ENCODE data around the gene CCDC24. TPM values are rescaled to one million over a fixed set of nuclear protein-coding genes. Genes with fewer than 3 reads are reported as not detected.

CCDC24 gene
- polyA plus RNA-seq, 4 donors: 5.8 to 35.1 (median 24.2) TPM

GRCh38 chr1:44014365-44015104 lies 23.1 kb downstream of the CCDC24 start:
- Histone ChIP-seq H3K27me3 (ENCODE audit: control insufficient read depth in 3 of 3, insufficient read depth in 3 of 3, low read length in 3 of 3) (no peaks in the 10 kb centered on the region), H3K9me3 (ENCODE audit: control insufficient read depth in 2 of 2, insufficient read depth in 1 of 2, low read depth in 1 of 2, low read length in 1 of 2) (no peaks in the 10 kb centered on the region), H3K27ac (ENCODE audit: low read depth in 1 of 3, low read length in 2 of 3) (no peak overlapping the region), H3K4me3 (ENCODE audit: low read depth in 1 of 3, low read length in 3 of 3) (no peak overlapping the region), H3K4me1 (ENCODE audit: control insufficient read depth in 3 of 3, insufficient read depth in 2 of 3, low read depth in 1 of 3, low read length in 2 of 3) (peaks cover 0 to 25% (median 0%) of the 10 kb centered on the region in 3 donors), H3K36me3 (ENCODE audit: control insufficient read depth in 3 of 3, insufficient read depth in 2 of 3, low read depth in 1 of 3, low read length in 3 of 3) (peaks cover 0 to 4% (median 0%) of the 10 kb centered on the region in 3 donors)
- no peak for FAIRE-seq
- peak in 1 of 2 donors; percentile 10 for DNase-seq
- 63 to 71% (median 68%) methylated on average over 8 of the region's 8 CpGs for WGBS, 3 donors

- Histone ChIP-seq H3K36me3 (ENCODE audit: control insufficient read depth in 3 of 3, insufficient read depth in 2 of 3, low read depth in 1 of 3, low read length in 3 of 3) (peaks cover 0 to 2% (median 0%) of the 10 kb centered on the region in 3 donors), H3K4me1 (ENCODE audit: control insufficient read depth in 3 of 3, insufficient read depth in 2 of 3, low read depth in 1 of 3, low read length in 2 of 3) (peaks cover 0 to 25% (median 0%) of the 10 kb centered on the region in 3 donors), H3K27ac (ENCODE audit: low read depth in 1 of 3, low read length in 2 of 3) (no peak overlapping the region), H3K4me3 (ENCODE audit: low read depth in 1 of 3, low read length in 3 of 3) (no peak overlapping the region), H3K9me3 (ENCODE audit: control insufficient read depth in 2 of 2, insufficient read depth in 1 of 2, low read depth in 1 of 2, low read length in 1 of 2) (no peaks in the 10 kb centered on the region), H3K27me3 (ENCODE audit: control insufficient read depth in 3 of 3, insufficient read depth in 3 of 3, low read length in 3 of 3) (no peaks in the 10 kb centered on the region)
- no peak for DNase-seq
- no peak for FAIRE-seq
- WGBS, 3 donors: 69 to 92% (median 84%) methylated on average over 3 of the region's 3 CpGs
Measured at GRCh38 chr1:44015206-44015605, 23.8 kb downstream of the CCDC24 start.

GRCh38 chr1:44016041-44016889 lies 24.9 kb downstream of the CCDC24 start:
- FAIRE-seq (no peak), DNase-seq (no peak)
- Histone ChIP-seq H3K27me3 (ENCODE audit: control insufficient read depth in 3 of 3, insufficient read depth in 3 of 3, low read length in 3 of 3) (no peaks in the 10 kb centered on the region), H3K27ac (ENCODE audit: low read depth in 1 of 3, low read length in 2 of 3) (no peak overlapping the region), H3K4me1 (ENCODE audit: control insufficient read depth in 3 of 3, insufficient read depth in 2 of 3, low read depth in 1 of 3, low read length in 2 of 3) (peaks cover 0 to 23% (median 0%) of the 10 kb centered on the region in 3 donors), H3K36me3 (ENCODE audit: control insufficient read depth in 3 of 3, insufficient read depth in 2 of 3, low read depth in 1 of 3, low read length in 3 of 3) (peaks cover 0 to 2% (median 0%) of the 10 kb centered on the region in 3 donors), H3K9me3 (ENCODE audit: control insufficient read depth in 2 of 2, insufficient read depth in 1 of 2, low read depth in 1 of 2, low read length in 1 of 2) (no peaks in the 10 kb centered on the region), H3K4me3 (ENCODE audit: low read depth in 1 of 3, low read length in 3 of 3) (no peak overlapping the region)
- WGBS, 3 donors: 86 to 90% (median 87%) methylated on average over 16 to 20 of the region's 20 CpGs

GRCh38 chr1:44016890-44017400 lies 25.5 kb downstream of the CCDC24 start:
- no peaks in the 10 kb centered on the region for H3K27me3 ChIP-seq (ENCODE audit: control insufficient read depth in 3 of 3, insufficient read depth in 3 of 3, low read length in 3 of 3)
- peaks cover 0 to 3% (median 0%) of the 10 kb centered on the region in 3 donors for H3K36me3 ChIP-seq (ENCODE audit: control insufficient read depth in 3 of 3, insufficient read depth in 2 of 3, low read depth in 1 of 3, low read length in 3 of 3)
- H3K4me1 ChIP-seq (ENCODE audit: control insufficient read depth in 3 of 3, insufficient read depth in 2 of 3, low read depth in 1 of 3, low read length in 2 of 3): peaks cover 0 to 22% (median 0%) of the 10 kb centered on the region in 3 donors
- FAIRE-seq: no peak
- 89 to 91% (median 90%) methylated on average over 20 of the region's 20 CpGs for WGBS, 3 donors
- H3K27ac ChIP-seq (ENCODE audit: low read depth in 1 of 3, low read length in 2 of 3): no peak overlapping the region
- no peak overlapping the region for H3K4me3 ChIP-seq (ENCODE audit: low read depth in 1 of 3, low read length in 3 of 3)
- H3K9me3 ChIP-seq (ENCODE audit: control insufficient read depth in 2 of 2, insufficient read depth in 1 of 2, low read depth in 1 of 2, low read length in 1 of 2): no peaks in the 10 kb centered on the region
- no peak for DNase-seq

GRCh38 chr1:44019466-44019948 lies 28.1 kb downstream of the CCDC24 start:
- no peak overlapping the region for H3K4me3 ChIP-seq (ENCODE audit: low read depth in 1 of 3, low read length in 3 of 3)
- no peaks in the 10 kb centered on the region for H3K27me3 ChIP-seq (ENCODE audit: control insufficient read depth in 3 of 3, insufficient read depth in 3 of 3, low read length in 3 of 3)
- no peak overlapping the region for H3K27ac ChIP-seq (ENCODE audit: low read depth in 1 of 3, low read length in 2 of 3)
- no peak for FAIRE-seq
- H3K9me3 ChIP-seq (ENCODE audit: control insufficient read depth in 2 of 2, insufficient read depth in 1 of 2, low read depth in 1 of 2, low read length in 1 of 2): no peaks in the 10 kb centered on the region
- peaks cover 0 to 14% (median 0%) of the 10 kb centered on the region in 3 donors for H3K4me1 ChIP-seq (ENCODE audit: control insufficient read depth in 3 of 3, insufficient read depth in 2 of 3, low read depth in 1 of 3, low read length in 2 of 3)
- WGBS, 3 donors: 79 to 94% (median 87%) methylated on average over 13 of the region's 13 CpGs
- peaks cover 0 to 10% (median 0%) of the 10 kb centered on the region in 3 donors for H3K36me3 ChIP-seq (ENCODE audit: control insufficient read depth in 3 of 3, insufficient read depth in 2 of 3, low read depth in 1 of 3, low read length in 3 of 3)
- DNase-seq: no peak

- DNase-seq: no peak
- WGBS, 3 donors: 78 to 86% (median 85%) methylated on average over 6 of the region's 6 CpGs
- no peak overlapping the region for H3K27ac ChIP-seq (ENCODE audit: low read depth in 1 of 3, low read length in 2 of 3)
- no peaks in the 10 kb centered on the region for H3K9me3 ChIP-seq (ENCODE audit: control insufficient read depth in 2 of 2, insufficient read depth in 1 of 2, low read depth in 1 of 2, low read length in 1 of 2)
- H3K27me3 ChIP-seq (ENCODE audit: control insufficient read depth in 3 of 3, insufficient read depth in 3 of 3, low read length in 3 of 3): no peaks in the 10 kb centered on the region
- H3K4me3 ChIP-seq (ENCODE audit: low read depth in 1 of 3, low read length in 3 of 3): no peak overlapping the region
- FAIRE-seq: no peak
- peaks cover 0 to 10% (median 0%) of the 10 kb centered on the region in 3 donors for H3K36me3 ChIP-seq (ENCODE audit: control insufficient read depth in 3 of 3, insufficient read depth in 2 of 3, low read depth in 1 of 3, low read length in 3 of 3)
- peaks cover 0 to 11% (median 0%) of the 10 kb centered on the region in 3 donors for H3K4me1 ChIP-seq (ENCODE audit: control insufficient read depth in 3 of 3, insufficient read depth in 2 of 3, low read depth in 1 of 3, low read length in 2 of 3)
Measured at GRCh38 chr1:44020464-44020863, 29.1 kb downstream of the CCDC24 start.

GRCh38 chr1:44021156-44021555 lies 29.8 kb downstream of the CCDC24 start:
- Histone ChIP-seq H3K9me3 (ENCODE audit: control insufficient read depth in 2 of 2, insufficient read depth in 1 of 2, low read depth in 1 of 2, low read length in 1 of 2) (no peaks in the 10 kb centered on the region), H3K4me1 (ENCODE audit: control insufficient read depth in 3 of 3, insufficient read depth in 2 of 3, low read depth in 1 of 3, low read length in 2 of 3) (peaks cover 0 to 18% (median 0%) of the 10 kb centered on the region in 3 donors), H3K27me3 (ENCODE audit: control insufficient read depth in 3 of 3, insufficient read depth in 3 of 3, low read length in 3 of 3) (no peaks in the 10 kb centered on the region), H3K27ac (ENCODE audit: low read depth in 1 of 3, low read length in 2 of 3) (no peak overlapping the region), H3K4me3 (ENCODE audit: low read depth in 1 of 3, low read length in 3 of 3) (no peak overlapping the region), H3K36me3 (ENCODE audit: control insufficient read depth in 3 of 3, insufficient read depth in 2 of 3, low read depth in 1 of 3, low read length in 3 of 3) (peaks cover 0 to 10% (median 0%) of the 10 kb centered on the region in 3 donors)
- no peak for FAIRE-seq
- no peak for DNase-seq
- 87 to 95% (median 94%) methylated on average over 8 of the region's 8 CpGs for WGBS, 3 donors

All from small intestine (tissue), 7 donors.